ENCODE data around the gene MFAP3. TPM values are rescaled to one million over a fixed set of nuclear protein-coding genes. Genes with fewer than 3 reads are reported as not detected.
A peak's percentile ranks its signal among the peaks of the same experiment; 100 is the strongest.

MFAP3 gene
- total and polyA plus RNA-seq, 5 donors from 2014 or later, result 3.4 to 15.2 (median 6.4) TPM

DNA sequence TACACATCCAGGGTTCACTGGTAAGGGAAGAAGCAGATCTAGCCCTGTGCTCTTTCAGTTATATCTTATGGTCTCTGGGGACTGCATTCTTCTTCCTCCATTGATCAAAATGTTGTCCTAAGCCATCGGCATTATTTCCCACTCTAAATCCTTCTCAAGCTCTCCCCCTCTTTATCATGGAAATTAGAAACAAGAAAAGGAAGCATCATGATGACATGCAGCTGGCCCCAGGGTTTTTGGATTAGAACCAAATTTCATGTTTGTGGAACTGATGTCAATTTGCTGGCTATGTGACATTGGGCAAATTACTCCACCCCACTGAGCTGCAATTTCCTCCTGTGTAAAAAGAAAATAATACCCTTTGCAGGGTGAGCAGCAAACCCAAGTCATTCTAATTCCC is 39.5 kb downstream of the MFAP3 start:
- peaks cover 5 to 24% (median 18%) of the 10 kb centered on the region in 4 donors for H3K4me1 Mint-ChIP-seq
- peaks cover 16% of the 10 kb centered on the region for H3K4me1 ChIP-seq (ENCODE audit: control insufficient read depth, insufficient read depth, low read length, poor library complexity, severe bottlenecking)
- no peak for ATAC-seq (ENCODE audit: low read depth in 2 of 2)
- H3K27me3 Mint-ChIP-seq, result peaks cover 5% of the 10 kb centered on the region
- DNase-seq, result no peak
- no peaks in the 10 kb centered on the region for H3K36me3 Mint-ChIP-seq
- H3K4me3 Mint-ChIP-seq, result no peak overlapping the region
- peak overlapping the region in 1 of 3 donors; percentile 12 for H3K27ac Mint-ChIP-seq
- H3K36me3 ChIP-seq (ENCODE audit: control insufficient read depth, insufficient read depth, low read length), result no peaks in the 10 kb centered on the region
- H3K9me3 Mint-ChIP-seq, result no peaks in the 10 kb centered on the region
- no peak overlapping the region for H3K4me3 ChIP-seq (ENCODE audit: low read depth, low read length)
- H3K27me3 ChIP-seq (ENCODE audit: control insufficient read depth, insufficient read depth, low read length), result no peaks in the 10 kb centered on the region
- no peaks in the 10 kb centered on the region for H3K9me3 ChIP-seq (ENCODE audit: control insufficient read depth in 2 of 2, low read length in 2 of 2)
- no peak overlapping the region for H3K27ac ChIP-seq (ENCODE audit: insufficient read depth, low read length, poor library complexity, severe bottlenecking)

- Mint-ChIP-seq H3K4me1 (peaks cover 0 to 13% (median 9%) of the 10 kb centered on the region in 4 donors), H3K9me3 (no peaks in the 10 kb centered on the region), H3K4me3 (no peak overlapping the region), H3K36me3 (no peaks in the 10 kb centered on the region), H3K27ac (peak overlapping the region in 1 of 3 donors; percentile 69), H3K27me3 (peaks cover 9% of the 10 kb centered on the region)
- Histone ChIP-seq H3K9me3 (ENCODE audit: control insufficient read depth in 2 of 2, low read length in 2 of 2) (no peaks in the 10 kb centered on the region), H3K36me3 (ENCODE audit: control insufficient read depth, insufficient read depth, low read length) (no peaks in the 10 kb centered on the region), H3K27ac (ENCODE audit: insufficient read depth, low read length, poor library complexity, severe bottlenecking) (no peak overlapping the region), H3K27me3 (ENCODE audit: control insufficient read depth, insufficient read depth, low read length) (no peaks in the 10 kb centered on the region), H3K4me1 (ENCODE audit: control insufficient read depth, insufficient read depth, low read length, poor library complexity, severe bottlenecking) (peaks cover 3% of the 10 kb centered on the region), H3K4me3 (ENCODE audit: low read depth, low read length) (no peak overlapping the region)
- ATAC-seq (ENCODE audit: low read depth in 2 of 2) (no peak), DNase-seq (no peak)
Measured at GRCh38 chr5:154081246-154081645, 42.5 kb downstream of the MFAP3 start.

DNA sequence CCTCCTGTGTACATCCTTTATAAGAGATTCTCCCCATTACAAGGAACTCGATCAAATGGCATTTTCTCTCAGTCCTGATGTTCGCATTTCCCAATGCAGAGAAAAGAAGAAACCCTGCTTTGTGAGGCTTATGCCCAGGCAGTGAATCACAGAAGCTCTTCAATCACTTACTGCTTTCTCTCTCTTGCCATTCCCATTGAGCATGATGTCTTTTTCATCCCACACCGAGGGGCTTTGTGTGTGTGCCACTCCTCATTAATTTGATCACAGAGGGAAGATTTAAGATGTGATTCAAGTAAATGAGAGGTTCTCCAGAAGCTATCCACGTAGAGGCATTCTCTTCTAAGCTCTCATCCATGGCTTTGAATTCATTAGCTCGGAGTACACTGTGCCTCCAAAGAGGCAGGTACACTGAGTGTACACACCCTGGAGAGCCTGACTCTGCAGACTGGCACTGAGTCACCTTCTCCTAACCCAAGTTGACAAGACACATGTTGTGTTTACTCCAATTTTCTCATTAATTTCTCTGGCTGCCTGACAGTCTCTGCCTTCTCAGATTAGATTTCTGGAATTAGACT is 45.4 kb downstream of the MFAP3 start:
- DNase-seq, result no peak
- no peaks in the 10 kb centered on the region for H3K4me1 ChIP-seq (ENCODE audit: control insufficient read depth, insufficient read depth, low read length, poor library complexity, severe bottlenecking)
- no peaks in the 10 kb centered on the region for H3K36me3 Mint-ChIP-seq
- H3K9me3 Mint-ChIP-seq, result no peaks in the 10 kb centered on the region
- H3K9me3 ChIP-seq (ENCODE audit: control insufficient read depth in 2 of 2, low read length in 2 of 2), result no peaks in the 10 kb centered on the region
- no peak overlapping the region for H3K27ac Mint-ChIP-seq
- no peaks in the 10 kb centered on the region for H3K36me3 ChIP-seq (ENCODE audit: control insufficient read depth, insufficient read depth, low read length)
- no peak overlapping the region for H3K4me3 Mint-ChIP-seq
- H3K4me3 ChIP-seq (ENCODE audit: low read depth, low read length), result no peak overlapping the region
- no peaks in the 10 kb centered on the region for H3K27me3 ChIP-seq (ENCODE audit: control insufficient read depth, insufficient read depth, low read length)
- H3K27me3 Mint-ChIP-seq, result peaks cover 8% of the 10 kb centered on the region
- no peak overlapping the region for H3K27ac ChIP-seq (ENCODE audit: insufficient read depth, low read length, poor library complexity, severe bottlenecking)
- H3K4me1 Mint-ChIP-seq, result peaks cover 0 to 4% (median 0%) of the 10 kb centered on the region in 4 donors
- ATAC-seq (ENCODE audit: low read depth in 2 of 2), result no peak

GRCh38 chr5:154086146-154086545 is 47.4 kb downstream of the MFAP3 start:
- Mint-ChIP-seq H3K36me3 (no peaks in the 10 kb centered on the region), H3K9me3 (no peaks in the 10 kb centered on the region), H3K27ac (no peak overlapping the region), H3K4me3 (peak overlapping the region in 1 of 4 donors; percentile 68), H3K27me3 (peaks cover 13% of the 10 kb centered on the region), H3K4me1 (peaks cover 0 to 4% (median 0%) of the 10 kb centered on the region in 4 donors)
- H3K4me3 ChIP-seq (ENCODE audit: low read depth, low read length), result no peak overlapping the region
- no peaks in the 10 kb centered on the region for H3K27me3 ChIP-seq (ENCODE audit: control insufficient read depth, insufficient read depth, low read length)
- H3K27ac ChIP-seq (ENCODE audit: insufficient read depth, low read length, poor library complexity, severe bottlenecking), result no peak overlapping the region
- H3K9me3 ChIP-seq (ENCODE audit: control insufficient read depth in 2 of 2, low read length in 2 of 2), result no peaks in the 10 kb centered on the region
- ATAC-seq (ENCODE audit: low read depth in 2 of 2) (no peak), DNase-seq (no peak)
- no peaks in the 10 kb centered on the region for H3K36me3 ChIP-seq (ENCODE audit: control insufficient read depth, insufficient read depth, low read length)
- H3K4me1 ChIP-seq (ENCODE audit: control insufficient read depth, insufficient read depth, low read length, poor library complexity, severe bottlenecking), result no peaks in the 10 kb centered on the region

DNA sequence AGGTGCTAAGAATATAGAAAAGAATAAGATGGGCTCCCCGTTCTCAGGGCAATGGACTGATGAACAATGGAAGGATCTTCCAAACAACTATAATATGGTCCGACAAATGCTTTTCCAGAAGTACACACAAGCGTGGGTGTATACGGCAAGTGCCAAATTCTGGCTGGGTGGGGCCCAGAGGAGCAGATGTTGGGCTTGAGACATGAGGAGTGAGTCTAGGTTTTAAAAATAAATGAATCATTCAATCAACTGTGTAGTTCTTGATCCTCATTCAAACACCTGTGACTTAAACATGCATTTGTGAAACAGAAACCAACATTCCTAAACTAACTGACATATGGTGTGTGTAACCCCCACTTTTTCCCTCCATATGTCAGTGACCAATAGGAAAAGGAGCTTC is 47.9 kb downstream of the MFAP3 start:
- H3K27ac Mint-ChIP-seq, result no peak overlapping the region
- H3K27ac ChIP-seq (ENCODE audit: insufficient read depth, low read length, poor library complexity, severe bottlenecking), result no peak overlapping the region
- DNase-seq (no peak), ATAC-seq (ENCODE audit: low read depth in 2 of 2) (no peak)
- peaks cover 0 to 4% (median 0%) of the 10 kb centered on the region in 4 donors for H3K4me1 Mint-ChIP-seq
- no peaks in the 10 kb centered on the region for H3K9me3 Mint-ChIP-seq
- peaks cover 13% of the 10 kb centered on the region for H3K27me3 Mint-ChIP-seq
- H3K4me1 ChIP-seq (ENCODE audit: control insufficient read depth, insufficient read depth, low read length, poor library complexity, severe bottlenecking), result no peaks in the 10 kb centered on the region
- H3K4me3 ChIP-seq (ENCODE audit: low read depth, low read length), result no peak overlapping the region
- no peaks in the 10 kb centered on the region for H3K36me3 Mint-ChIP-seq
- H3K27me3 ChIP-seq (ENCODE audit: control insufficient read depth, insufficient read depth, low read length), result no peaks in the 10 kb centered on the region
- H3K4me3 Mint-ChIP-seq, result peak overlapping the region in 1 of 4 donors; percentile 68
- H3K9me3 ChIP-seq (ENCODE audit: control insufficient read depth in 2 of 2, low read length in 2 of 2), result no peaks in the 10 kb centered on the region
- no peaks in the 10 kb centered on the region for H3K36me3 ChIP-seq (ENCODE audit: control insufficient read depth, insufficient read depth, low read length)

DNA sequence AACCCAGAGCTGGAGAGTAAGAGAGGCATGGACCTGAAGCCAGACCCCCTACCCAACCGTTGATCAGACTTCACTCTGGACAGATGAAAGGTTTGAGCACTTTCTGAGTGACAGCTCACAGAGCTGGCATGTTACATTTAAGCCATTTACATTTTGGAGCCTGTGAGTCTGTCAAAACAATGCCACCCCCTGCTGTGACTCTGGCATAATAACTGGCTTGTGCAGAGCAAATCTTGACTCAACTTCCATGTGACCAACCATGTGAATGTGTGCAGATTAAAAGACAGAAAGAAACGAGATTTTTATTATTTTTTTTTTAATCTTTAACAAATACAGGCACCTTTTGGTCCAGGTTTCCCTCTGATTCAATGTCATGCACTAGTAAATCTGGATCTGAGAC is 48.5 kb downstream of the MFAP3 start:
- Mint-ChIP-seq H3K36me3 (no peaks in the 10 kb centered on the region), H3K27ac (no peak overlapping the region), H3K4me1 (peaks cover 0 to 4% (median 0%) of the 10 kb centered on the region in 4 donors), H3K4me3 (no peak overlapping the region), H3K9me3 (no peaks in the 10 kb centered on the region), H3K27me3 (peaks cover 13% of the 10 kb centered on the region)
- Histone ChIP-seq H3K9me3 (ENCODE audit: control insufficient read depth in 2 of 2, low read length in 2 of 2) (no peaks in the 10 kb centered on the region), H3K4me1 (ENCODE audit: control insufficient read depth, insufficient read depth, low read length, poor library complexity, severe bottlenecking) (no peaks in the 10 kb centered on the region), H3K27ac (ENCODE audit: insufficient read depth, low read length, poor library complexity, severe bottlenecking) (no peak overlapping the region), H3K36me3 (ENCODE audit: control insufficient read depth, insufficient read depth, low read length) (no peaks in the 10 kb centered on the region), H3K4me3 (ENCODE audit: low read depth, low read length) (no peak overlapping the region), H3K27me3 (ENCODE audit: control insufficient read depth, insufficient read depth, low read length) (no peaks in the 10 kb centered on the region)
- no peak for DNase-seq
- peak; percentile 31 to 48 for ATAC-seq (ENCODE audit: low read depth in 2 of 2)

GRCh38 chr5:154088801-154089200 is 50.0 kb downstream of the MFAP3 start:
- H3K27ac ChIP-seq (ENCODE audit: insufficient read depth, low read length, poor library complexity, severe bottlenecking), result no peak overlapping the region
- H3K4me1 ChIP-seq (ENCODE audit: control insufficient read depth, insufficient read depth, low read length, poor library complexity, severe bottlenecking), result no peaks in the 10 kb centered on the region
- Mint-ChIP-seq H3K36me3 (no peaks in the 10 kb centered on the region), H3K27me3 (peaks cover 13% of the 10 kb centered on the region), H3K4me1 (peaks cover 0 to 4% (median 0%) of the 10 kb centered on the region in 4 donors), H3K9me3 (no peaks in the 10 kb centered on the region), H3K4me3 (no peak overlapping the region), H3K27ac (no peak overlapping the region)
- no peak for ATAC-seq (ENCODE audit: low read depth in 2 of 2)
- H3K9me3 ChIP-seq (ENCODE audit: control insufficient read depth in 2 of 2, low read length in 2 of 2), result no peaks in the 10 kb centered on the region
- H3K36me3 ChIP-seq (ENCODE audit: control insufficient read depth, insufficient read depth, low read length), result no peaks in the 10 kb centered on the region
- peaks cover 2% of the 10 kb centered on the region for H3K27me3 ChIP-seq (ENCODE audit: control insufficient read depth, insufficient read depth, low read length)
- no peak overlapping the region for H3K4me3 ChIP-seq (ENCODE audit: low read depth, low read length)
- DNase-seq, result no peak

GRCh38 chr5:154090656-154091055 is 51.9 kb downstream of the MFAP3 start:
- Mint-ChIP-seq H3K4me1 (peaks cover 0 to 4% (median 0%) of the 10 kb centered on the region in 4 donors), H3K36me3 (no peaks in the 10 kb centered on the region), H3K27ac (no peak overlapping the region), H3K4me3 (no peak overlapping the region), H3K27me3 (peaks cover 13% of the 10 kb centered on the region), H3K9me3 (no peaks in the 10 kb centered on the region)
- H3K36me3 ChIP-seq (ENCODE audit: control insufficient read depth, insufficient read depth, low read length), result no peaks in the 10 kb centered on the region
- H3K27me3 ChIP-seq (ENCODE audit: control insufficient read depth, insufficient read depth, low read length), result peaks cover 3% of the 10 kb centered on the region
- no peaks in the 10 kb centered on the region for H3K9me3 ChIP-seq (ENCODE audit: control insufficient read depth in 2 of 2, low read length in 2 of 2)
- DNase-seq (no peak), ATAC-seq (ENCODE audit: low read depth in 2 of 2) (no peak)
- H3K4me3 ChIP-seq (ENCODE audit: low read depth, low read length), result no peak overlapping the region
- no peaks in the 10 kb centered on the region for H3K4me1 ChIP-seq (ENCODE audit: control insufficient read depth, insufficient read depth, low read length, poor library complexity, severe bottlenecking)
- H3K27ac ChIP-seq (ENCODE audit: insufficient read depth, low read length, poor library complexity, severe bottlenecking), result no peak overlapping the region

All from CD4-positive, CD25-positive, alpha-beta regulatory T cell (primary cell).